Measurements from ENCODE around the gene PLA2G2D.

DNA sequence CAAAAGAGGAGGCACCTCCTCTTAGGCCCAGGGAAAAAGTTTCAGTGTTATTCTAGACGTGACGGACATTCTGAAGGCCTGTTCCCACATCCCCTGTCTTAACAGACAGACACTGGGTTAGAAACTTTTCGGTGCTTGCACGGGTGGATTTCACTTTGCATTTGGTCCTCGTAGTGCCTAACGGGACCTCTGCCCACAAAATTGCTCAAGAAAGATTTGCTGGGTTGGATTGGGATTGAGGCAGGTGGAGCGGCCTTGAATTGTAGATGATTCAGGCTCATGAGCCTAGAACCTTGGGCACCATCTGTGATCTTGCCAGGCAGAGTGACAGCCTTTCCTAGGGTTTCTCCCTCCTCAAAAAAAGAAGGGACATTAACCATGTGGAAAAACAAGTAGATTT, 46.6 kb downstream of the PLA2G2D start:
- TF ChIP-seq, protein P1, sequence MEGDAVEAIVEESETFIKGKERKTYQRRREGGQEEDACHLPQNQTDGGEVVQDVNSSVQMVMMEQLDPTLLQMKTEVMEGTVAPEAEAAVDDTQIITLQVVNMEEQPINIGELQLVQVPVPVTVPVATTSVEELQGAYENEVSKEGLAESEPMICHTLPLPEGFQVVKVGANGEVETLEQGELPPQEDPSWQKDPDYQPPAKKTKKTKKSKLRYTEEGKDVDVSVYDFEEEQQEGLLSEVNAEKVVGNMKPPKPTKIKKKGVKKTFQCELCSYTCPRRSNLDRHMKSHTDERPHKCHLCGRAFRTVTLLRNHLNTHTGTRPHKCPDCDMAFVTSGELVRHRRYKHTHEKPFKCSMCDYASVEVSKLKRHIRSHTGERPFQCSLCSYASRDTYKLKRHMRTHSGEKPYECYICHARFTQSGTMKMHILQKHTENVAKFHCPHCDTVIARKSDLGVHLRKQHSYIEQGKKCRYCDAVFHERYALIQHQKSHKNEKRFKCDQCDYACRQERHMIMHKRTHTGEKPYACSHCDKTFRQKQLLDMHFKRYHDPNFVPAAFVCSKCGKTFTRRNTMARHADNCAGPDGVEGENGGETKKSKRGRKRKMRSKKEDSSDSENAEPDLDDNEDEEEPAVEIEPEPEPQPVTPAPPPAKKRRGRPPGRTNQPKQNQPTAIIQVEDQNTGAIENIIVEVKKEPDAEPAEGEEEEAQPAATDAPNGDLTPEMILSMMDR (IDR thresholded peaks at IDR 0.05): no peak
- no peak for TF ChIP-seq POLR2AphosphoS5 (IDR thresholded peaks at IDR 0.05)
